Thyroid gland (tissue), 4 donors: ENCODE results near the gene YTHDF1.

Experiments
- CTCF ChIP-seq, 6 experiments: fragments of 200-600 bp in 3 of 6; fragments of 450-650 bp in 3 of 6; sonication (generic) in 3 of 6; IDR thresholded peaks; one replicate each; pipeline ENCODE4 v1.5.1; 2016 to 2019; ENCODE audit warnings: antibody characterized with exemption in 6 of 6, mild to moderate bottlenecking in 2 of 6, inconsistent platforms in 1 of 6, moderate library complexity in 1 of 6
- POLR2A ChIP-seq, 2 donors: fragments of 450-650 bp; IDR thresholded peaks; one replicate each; pipeline ENCODE4 v1.6.1; 2017; ENCODE audit warnings: antibody characterized with exemption in 2 of 2, mild to moderate bottlenecking in 2 of 2, moderate library complexity in 1 of 2

GRCh38 chr20:63168861-63169260 lies 47.1 kb downstream of the YTHDF1 start:
- TF ChIP-seq CTCF (IDR thresholded peaks at IDR 0.05) (no peak), POLR2A (IDR thresholded peaks at IDR 0.05) (no peak)
